HL-60 (cell line): ENCODE measurements around the gene STN1.

Source experiments
- DNase-seq, 2 experiments: peaks; one replicate each; pipeline ENCODE4 v3.0.0-alpha.2; 2010 to 2020; ENCODE audit warnings: low read depth in 1 of 2, low spot score in 1 of 2
- H3K27ac ChIP-seq: fragments of 250-450 bp; sonication (Bioruptor Pico); replicated peaks from 2 replicates; pipeline ENCODE4 v1.5.1; 2020; ENCODE audit warnings: mild to moderate bottlenecking, moderate library complexity
- H3K27me3 ChIP-seq: fragments of 250-450 bp; sonication (Bioruptor Pico); 2 replicates; pipeline ENCODE4 v1.5.1; 2021; ENCODE audit warnings: mild to moderate bottlenecking, moderate library complexity; ENCODE audit not compliant: insufficient read depth, poor library complexity, severe bottlenecking
- H3K4me3 ChIP-seq: replicated peaks from 2 replicates; pipeline ENCODE4 v1.5.1; 2011; ENCODE audit warnings: mild to moderate bottlenecking, control low read depth, low read length; ENCODE audit not compliant: insufficient read depth
- CTCF ChIP-seq: IDR thresholded peaks from one replicate; pipeline ENCODE4 v1.5.1; 2011; ENCODE audit warnings: low read length, control low read depth, inconsistent platforms; ENCODE audit not compliant: insufficient read depth
- GABPA ChIP-seq: IDR thresholded peaks from 2 replicates; pipeline ENCODE4 v1.6.1; 2012; ENCODE audit warnings: low read depth
- POLR2AphosphoS5 ChIP-seq: IDR thresholded peaks from 2 replicates; pipeline ENCODE4 v1.6.1; 2012; ENCODE audit warnings: low read depth
- SPI1 ChIP-seq: IDR thresholded peaks from 2 replicates; pipeline ENCODE4 v1.6.1; 2012; ENCODE audit warnings: low read depth, mild to moderate bottlenecking, borderline replicate concordance
- TF ChIP-seq, protein P1 (sequence below): IDR thresholded peaks from 2 replicates; pipeline ENCODE4 v1.6.1; 2012; ENCODE audit warnings: low read depth; ENCODE audit not compliant: insufficient replicate concordance

The STN1 gene

DNA sequence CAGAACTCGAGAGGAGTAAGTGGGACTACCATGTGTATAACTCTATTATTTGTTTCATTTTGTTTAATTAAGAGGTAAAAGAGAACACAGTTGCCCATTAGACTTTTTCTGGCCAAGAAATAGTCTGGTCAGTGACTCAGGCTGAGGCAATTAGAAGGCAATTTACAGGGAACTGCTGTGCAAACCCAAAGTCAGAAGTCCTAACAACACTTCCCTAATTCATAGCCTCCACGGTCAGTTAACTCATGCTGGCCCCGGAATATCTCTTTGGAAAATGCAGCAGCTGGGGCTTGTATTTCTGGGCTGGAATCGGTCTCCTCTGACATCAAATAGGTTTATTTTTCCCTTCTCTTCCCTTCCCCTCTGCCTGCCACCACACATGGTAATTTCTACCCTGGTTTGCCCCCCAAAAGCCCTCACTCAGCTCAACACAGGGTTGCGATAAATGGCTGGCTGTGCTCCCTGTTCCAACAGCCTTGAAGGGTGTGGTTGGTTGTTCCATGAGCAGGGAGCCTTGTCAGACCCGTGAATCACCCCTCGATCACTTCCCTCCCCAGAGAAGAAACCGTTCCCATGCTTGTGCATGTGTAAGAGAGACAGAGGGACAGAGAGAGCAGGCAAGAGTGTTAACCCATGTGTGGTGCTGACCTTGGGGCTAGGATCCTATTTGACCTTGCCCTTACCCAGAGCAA, 68.0 kb downstream of the STN1 start:
- peak; percentile 81 for TF ChIP-seq SPI1
- TF ChIP-seq, protein P1, sequence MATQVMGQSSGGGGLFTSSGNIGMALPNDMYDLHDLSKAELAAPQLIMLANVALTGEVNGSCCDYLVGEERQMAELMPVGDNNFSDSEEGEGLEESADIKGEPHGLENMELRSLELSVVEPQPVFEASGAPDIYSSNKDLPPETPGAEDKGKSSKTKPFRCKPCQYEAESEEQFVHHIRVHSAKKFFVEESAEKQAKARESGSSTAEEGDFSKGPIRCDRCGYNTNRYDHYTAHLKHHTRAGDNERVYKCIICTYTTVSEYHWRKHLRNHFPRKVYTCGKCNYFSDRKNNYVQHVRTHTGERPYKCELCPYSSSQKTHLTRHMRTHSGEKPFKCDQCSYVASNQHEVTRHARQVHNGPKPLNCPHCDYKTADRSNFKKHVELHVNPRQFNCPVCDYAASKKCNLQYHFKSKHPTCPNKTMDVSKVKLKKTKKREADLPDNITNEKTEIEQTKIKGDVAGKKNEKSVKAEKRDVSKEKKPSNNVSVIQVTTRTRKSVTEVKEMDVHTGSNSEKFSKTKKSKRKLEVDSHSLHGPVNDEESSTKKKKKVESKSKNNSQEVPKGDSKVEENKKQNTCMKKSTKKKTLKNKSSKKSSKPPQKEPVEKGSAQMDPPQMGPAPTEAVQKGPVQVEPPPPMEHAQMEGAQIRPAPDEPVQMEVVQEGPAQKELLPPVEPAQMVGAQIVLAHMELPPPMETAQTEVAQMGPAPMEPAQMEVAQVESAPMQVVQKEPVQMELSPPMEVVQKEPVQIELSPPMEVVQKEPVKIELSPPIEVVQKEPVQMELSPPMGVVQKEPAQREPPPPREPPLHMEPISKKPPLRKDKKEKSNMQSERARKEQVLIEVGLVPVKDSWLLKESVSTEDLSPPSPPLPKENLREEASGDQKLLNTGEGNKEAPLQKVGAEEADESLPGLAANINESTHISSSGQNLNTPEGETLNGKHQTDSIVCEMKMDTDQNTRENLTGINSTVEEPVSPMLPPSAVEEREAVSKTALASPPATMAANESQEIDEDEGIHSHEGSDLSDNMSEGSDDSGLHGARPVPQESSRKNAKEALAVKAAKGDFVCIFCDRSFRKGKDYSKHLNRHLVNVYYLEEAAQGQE = no peak
- no peak for TF ChIP-seq POLR2AphosphoS5
- no peak for TF ChIP-seq CTCF
- TF ChIP-seq GABPA = no peak
- no peaks in the 10 kb centered on the region for H3K27me3 ChIP-seq
- H3K4me3 ChIP-seq = no peak overlapping the region
- peak overlapping the region; percentile 45 for H3K27ac ChIP-seq
- DNase-seq = peak; percentile 29 to 57

DNA sequence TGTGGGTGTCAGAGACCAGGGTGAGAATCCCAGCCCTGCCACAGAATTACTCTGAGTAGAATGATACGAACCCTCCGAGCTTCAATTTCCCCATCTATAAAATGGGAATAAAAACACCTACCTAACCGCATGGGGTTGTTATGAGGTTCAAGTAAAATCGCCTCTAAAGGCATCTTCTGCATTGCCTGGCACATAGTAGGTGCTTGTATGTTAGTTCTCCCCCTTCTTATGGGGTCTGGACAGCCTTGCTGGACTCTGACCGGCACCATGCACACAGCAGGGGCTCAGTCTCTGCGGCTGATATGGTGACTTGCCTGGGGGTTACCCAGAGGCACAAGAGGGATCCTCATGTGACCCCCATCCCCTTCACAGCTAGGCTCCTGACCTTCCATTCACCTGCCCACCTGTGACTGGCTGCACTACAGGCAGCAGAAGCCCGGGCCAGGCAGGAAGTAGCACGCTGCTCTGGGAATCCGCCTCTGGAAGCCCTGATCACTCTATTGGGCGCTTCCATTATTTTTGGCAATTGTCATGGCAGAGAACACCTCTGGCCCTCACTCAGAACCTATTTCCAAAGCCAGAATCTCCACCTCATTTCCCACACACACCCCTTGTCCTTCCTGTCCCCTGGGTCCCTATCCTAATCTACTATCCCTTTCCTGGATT, 68.6 kb downstream of the STN1 start:
- peak overlapping the region; percentile 45; the same call in 1 of the 2 replicates for H3K27ac ChIP-seq

More for the DNA sequence above, 68.6 kb downstream of the STN1 start:
- Histone ChIP-seq H3K4me3 (no peak overlapping the region), H3K27me3 (no peaks in the 10 kb centered on the region)
- TF ChIP-seq CTCF (no peak), SPI1 (no peak), GABPA (no peak), POLR2AphosphoS5 (no peak)
- TF ChIP-seq, protein P1 = no peak
- no peak for DNase-seq
